Measurements from ENCODE around the gene RPUSD2.
"Not testable (repeated sequence)": the region's sequence is repeated elsewhere in the genome, so short reads cannot be mapped to it uniquely, and the experiment has no call there.

RPUSD2 gene

DNA sequence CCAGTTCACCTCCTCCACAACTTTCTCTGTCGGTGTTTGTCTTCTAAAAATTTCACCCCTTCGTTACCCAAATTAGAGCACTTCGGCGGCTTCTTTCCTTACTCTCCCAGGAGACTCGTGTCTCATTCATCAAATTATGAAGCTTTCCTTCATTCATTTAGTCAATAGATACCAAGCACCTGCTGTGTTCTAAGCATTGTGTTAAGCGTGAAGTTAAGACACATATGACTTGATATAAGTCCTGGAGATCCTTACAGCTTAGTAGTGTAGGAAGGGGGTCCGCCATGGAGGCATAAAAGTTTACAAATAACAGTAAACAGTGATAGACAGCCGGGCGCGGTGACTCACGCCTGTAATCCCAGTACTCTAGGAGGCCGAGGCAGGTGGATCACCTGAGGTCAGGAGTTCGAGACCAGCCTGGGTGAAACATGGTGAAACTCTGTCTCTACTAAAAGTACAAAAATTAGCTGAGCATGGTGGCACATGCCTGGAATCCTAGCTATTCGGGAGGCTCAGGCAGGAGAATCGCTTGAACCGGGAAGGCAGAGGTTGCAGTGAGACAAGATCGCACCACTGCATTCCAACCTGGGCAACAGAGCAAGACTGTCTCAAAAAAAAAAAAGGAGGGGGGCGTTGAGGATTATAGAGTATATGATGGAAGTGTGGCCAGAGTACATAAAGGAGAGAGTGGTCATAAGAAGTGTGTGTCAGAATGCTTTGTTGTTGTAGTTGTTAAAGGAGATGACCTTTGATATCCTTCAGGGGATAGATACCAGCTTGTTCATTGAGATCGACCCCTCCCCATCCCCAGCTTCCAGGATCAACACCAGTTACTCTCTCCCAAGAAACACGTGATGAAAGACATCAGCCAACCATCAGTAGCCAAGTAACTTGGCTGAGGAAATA, 3.5 kb upstream of the RPUSD2 start:
- DNase-seq (ENCODE audit: low spot score): no peak

DNA sequence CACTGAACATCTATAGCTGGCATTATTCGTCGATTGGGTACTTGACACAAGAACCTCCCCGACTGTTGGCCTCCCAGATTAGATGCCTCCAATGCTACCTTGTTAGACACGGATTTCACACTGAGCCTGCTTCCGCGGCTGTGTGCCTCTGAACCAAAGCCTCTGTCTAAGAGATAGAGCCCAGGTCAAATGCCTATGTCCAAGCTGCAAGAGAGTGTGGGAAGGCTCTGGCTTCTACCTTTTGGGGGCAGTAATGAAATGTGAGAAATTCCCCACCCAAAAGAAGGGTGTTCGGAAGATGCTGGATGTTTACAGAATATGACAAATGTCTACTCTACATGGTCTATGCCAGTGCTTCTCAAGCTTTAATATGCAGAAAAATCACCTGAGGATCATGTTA, 2.0 kb upstream of the RPUSD2 start:
- peak; percentile 36 for DNase-seq (ENCODE audit: low spot score)

DNA sequence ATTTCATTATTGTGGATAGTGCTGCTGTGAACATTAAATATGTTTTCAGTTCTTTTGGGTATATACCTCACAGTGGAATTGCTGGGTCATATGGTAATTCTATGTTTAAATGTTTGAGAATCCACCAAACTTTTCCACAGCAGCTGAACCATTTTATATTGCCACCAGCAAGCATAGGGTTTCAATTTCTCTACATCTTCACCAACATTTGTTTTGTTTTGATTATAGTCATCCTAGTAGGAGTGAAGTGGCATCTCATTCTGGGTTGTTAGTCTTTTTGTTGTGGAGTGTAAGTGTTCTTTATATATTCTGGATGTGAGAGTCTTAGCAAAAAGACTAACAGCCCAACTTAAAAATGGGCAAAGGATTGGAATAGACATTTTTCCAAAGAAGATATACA, 6.0 kb downstream of the RPUSD2 start:
- DNase-seq (ENCODE audit: low spot score): no peak

DNA sequence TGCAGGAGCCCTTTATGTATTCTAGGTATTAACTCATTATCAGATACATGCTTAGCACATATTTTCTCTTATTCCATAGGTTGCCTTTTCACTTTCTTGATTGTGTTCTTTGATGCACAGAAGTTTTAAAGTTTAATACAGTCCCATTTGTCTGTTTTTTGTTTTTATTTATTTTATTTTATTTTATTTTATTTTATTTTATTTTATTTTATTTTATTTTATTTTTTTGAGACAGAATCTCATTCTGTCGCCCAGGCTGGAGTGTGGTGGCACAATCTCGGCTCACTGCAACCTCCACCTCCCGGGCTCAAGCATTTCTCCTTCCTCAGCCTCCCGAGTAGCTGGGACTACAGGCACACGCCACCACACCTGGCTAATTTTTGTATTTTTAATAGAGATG, 7.8 kb downstream of the RPUSD2 start:
- not testable (repeated sequence) for DNase-seq (ENCODE audit: low spot score)

DNA sequence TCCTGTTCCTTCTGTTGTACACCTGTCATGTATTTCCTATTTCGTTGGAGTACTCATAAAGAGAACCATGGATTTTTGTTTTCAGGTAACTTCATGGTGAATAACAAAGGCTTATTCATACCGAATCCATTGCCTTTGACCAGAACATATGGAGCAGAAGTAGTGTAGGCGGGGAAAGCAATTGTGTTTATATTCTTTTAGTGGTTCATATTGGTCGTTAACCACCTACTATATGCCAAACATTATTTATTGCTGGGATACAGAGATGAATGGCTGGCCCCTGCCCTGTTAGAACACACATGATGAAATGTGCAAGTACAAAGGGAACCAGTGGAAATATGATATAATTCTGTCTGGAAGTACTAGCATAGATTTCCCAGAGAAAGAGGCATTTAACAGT, 9.8 kb downstream of the RPUSD2 start:
- DNase-seq (ENCODE audit: low spot score): no peak

DNA sequence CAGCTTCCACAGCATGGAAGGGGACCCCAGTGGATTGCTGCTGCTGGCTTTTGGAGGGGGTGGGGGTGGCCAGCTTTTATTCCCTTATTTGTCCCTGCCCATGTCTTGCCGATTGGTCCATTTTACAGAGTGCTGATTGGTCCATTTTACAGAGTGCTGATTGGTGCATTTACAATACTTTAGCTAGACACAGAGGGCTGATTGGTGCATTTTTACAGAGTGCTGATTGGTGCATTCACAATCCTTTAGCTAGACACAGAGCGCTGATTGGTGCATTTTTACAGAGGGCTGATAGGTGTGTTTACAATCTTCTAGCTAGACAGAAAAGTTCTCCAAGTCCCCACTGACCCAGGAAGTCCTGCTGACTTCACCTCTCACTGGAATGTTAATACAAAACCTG, 12.7 kb downstream of the RPUSD2 start:
- not testable (repeated sequence) for DNase-seq (ENCODE audit: low spot score)

DNA sequence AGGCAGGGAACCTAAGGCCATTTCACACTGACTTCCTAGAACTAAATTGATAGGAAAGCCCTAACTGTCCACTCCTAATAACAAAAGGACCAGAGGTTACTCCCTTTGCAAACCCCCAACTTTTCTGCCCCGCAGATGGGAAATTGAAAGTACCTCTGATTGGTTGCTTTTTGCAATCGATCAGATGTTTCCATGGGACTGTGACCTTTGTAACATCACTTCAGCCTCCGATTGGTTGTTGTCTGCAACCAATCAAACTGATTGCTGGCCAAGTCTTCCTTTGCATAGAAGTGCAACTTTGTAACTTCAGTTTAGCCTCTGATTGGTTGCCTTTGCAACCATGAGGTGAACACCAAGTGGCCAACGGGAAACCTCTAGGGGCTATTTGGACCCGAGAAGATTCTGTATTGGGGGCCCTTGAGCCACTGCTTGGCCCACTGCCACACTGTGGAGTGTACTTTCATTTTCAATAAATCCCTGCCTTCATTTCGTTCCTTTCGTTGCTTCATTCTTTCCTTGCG, 13.7 kb downstream of the RPUSD2 start:
- DNase-seq (ENCODE audit: low spot score): peak; percentile 46

DNA sequence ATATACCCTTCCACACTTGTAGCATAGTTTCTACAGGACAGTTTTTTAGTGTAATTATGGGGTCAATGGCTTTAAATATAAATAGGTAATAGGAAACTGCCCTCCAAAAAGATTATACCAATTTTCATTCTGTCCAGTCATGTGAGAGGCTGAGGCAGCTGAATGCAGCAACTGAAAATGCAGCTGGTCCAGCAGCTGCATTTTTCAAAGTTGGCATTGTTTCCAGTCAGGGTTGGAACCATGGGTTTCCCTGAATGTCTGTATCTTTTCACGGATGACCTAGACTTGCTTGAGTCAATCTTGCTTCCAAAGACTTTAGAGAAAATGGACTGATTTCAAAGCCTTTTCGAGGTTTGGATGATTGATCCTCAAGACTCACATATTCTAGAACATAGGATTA, 15.1 kb downstream of the RPUSD2 start:
- no peak for DNase-seq (ENCODE audit: low spot score)

DNA sequence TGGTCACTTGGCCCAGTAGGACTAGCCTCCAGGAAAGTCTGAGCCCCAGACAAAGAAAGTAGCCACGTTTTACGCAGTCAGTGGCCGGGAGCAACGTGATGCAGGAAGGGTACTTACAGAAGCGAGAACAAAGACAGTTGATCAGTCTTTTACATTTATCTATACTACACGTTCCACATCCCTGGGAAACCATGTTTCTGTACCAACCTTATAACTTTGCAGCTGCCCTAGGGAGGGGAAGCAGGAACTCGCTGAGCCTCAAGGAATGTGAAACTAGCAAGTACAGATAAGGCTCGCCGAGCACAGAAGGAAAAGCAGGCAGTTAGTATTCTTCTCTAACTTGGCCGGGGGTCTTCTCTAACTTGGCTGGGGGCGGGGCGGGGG, 21.6 kb downstream of the RPUSD2 start:
- no peak for DNase-seq (ENCODE audit: low spot score)

DNA sequence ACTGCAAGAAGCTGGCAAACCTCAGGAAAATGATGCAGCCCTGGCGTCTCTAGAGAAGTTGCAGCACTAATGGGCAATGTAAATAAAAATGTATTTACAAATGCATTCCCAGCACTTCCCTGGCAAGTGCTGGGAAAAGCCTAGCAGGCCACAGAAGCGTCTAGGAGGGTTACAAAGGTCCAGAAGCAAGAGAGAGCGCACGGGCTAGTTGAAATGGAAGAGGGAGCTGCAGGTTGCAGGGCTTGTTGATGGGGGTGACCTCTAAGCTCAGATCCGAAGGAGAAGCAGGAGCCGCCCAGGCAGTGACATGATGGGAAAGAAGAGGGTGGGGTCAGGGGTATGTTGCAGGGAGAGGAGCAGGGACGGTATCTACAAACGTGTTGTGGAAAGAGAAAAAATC, 22.3 kb downstream of the RPUSD2 start:
- no peak for DNase-seq (ENCODE audit: low spot score)

DNA sequence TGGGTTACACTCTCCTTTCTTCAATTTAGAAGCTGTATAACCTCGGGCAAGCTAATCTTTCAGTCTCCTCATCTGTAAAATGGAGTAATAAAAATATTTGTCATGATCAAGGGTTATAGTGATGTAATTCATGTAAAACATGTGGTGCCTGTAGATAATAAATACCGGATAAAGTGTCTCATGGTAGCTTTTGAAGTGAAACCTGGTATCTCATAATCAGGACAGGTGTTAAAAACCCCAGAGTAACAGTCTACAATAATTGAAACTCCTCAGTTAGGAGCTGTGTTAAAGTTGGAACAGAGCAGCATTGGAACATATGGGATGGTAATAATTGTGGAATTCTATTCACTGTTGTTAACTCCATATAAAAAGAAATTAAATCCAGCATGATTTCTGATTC, 24.1 kb downstream of the RPUSD2 start:
- no peak for DNase-seq (ENCODE audit: low spot score)

DNA sequence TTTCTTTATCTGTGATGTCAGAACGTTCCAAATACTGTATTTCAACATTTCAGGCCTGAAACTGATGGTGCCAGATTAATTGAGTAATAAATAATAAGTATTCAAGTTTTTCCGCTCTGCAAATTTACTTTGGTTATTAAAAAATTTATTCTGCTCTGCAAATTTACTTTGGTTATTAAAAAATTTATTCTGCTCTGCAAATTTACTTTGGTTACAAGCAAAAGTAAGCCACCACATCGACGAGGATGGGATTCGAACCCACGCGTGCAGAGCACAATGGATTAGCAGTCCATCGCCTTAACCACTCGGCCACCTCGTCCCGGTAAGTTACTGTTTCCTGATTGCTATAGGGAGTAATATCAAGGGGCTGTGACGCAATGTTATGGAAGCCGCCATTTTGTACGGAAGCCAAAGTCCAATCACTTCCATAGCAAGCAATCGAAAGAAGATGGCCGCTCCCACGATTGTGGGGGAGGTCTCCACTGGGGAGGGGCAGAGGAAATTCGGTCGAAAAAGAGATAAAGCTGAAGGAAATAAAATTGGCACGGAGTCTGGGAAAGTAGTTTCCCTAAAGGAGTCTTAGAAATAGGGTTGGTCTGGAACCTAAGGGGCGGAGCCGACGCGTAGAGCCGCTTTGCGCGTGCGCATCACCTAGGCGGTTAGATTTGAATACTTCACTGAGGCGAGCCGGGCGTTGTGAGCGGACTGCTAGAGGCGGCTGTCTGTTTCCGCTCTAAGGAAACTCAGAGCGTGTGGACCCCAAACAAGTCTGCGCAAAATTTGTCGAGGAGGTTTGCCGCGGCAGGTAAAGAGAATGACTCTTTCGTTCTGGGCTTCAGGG, 24.7 kb downstream of the RPUSD2 start, which contains the start of gene KNL1:
Gene KNL1 (plus strand): TSS at position 662 of the 841 bp plus-strand sequence. CDS start 8,683 bp downstream, outside the sequence.
- peak; percentile 58 for DNase-seq (ENCODE audit: low spot score)

DNA sequence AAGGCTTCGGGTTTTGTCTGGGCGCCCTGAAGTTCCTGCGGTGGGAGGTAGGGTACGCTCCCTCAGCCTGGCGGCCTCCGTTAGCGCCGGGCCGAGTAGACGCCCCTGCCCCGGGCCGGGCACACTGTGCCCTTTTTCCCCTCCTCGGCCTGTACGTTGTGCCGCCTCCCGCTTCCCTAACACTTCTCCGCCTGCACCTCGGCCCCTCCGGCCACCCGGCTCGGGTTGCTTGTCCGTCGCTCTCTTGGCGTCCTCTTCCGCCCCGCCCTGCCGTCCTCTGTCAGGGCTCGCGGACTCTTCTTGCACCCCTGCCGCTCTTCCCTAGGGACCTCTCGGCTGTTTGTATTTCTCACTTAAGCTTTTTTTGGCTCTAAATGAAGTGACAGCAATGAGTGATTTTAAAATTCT, 25.3 kb downstream of the RPUSD2 start:
- DNase-seq (ENCODE audit: low spot score): peak; percentile 29

DNA sequence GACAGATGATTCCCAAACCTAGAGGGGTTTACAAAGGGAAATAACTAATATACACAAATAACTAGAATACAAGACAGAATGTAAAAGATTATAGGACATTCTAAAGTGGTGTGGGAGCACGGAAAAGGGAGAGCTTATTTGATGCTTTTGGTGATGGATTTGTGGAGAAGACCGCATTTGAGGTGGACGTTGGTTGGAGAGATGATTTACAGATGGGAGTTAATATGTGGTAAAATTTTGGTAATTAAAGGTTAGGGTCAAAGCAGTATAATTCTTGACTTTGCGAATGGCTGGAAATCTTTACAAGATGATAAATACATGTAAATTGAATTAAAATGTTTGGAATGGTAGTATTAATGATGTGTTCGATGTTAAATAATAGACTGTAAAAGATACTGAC, 26.1 kb downstream of the RPUSD2 start:
- no peak for DNase-seq (ENCODE audit: low spot score)

DNA sequence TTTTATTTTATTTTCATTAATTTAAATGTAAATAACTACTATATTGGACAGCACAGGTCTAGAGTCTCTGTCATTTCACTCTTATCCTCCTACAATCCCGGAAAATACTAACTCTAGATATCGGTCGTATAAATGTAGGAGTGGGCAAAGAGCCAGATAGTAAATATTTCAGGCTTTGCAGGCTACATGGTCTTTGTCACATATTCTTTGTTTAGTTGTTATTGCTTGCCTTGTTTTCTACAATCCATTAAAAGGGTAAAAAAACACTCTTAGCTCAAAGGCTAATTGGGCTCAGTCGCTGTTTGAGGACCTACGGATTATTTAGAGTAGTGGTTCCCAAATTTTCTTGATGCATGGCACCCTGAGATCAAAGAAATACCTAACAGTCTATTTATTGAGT, 26.7 kb downstream of the RPUSD2 start:
- DNase-seq (ENCODE audit: low spot score): no peak

DNA sequence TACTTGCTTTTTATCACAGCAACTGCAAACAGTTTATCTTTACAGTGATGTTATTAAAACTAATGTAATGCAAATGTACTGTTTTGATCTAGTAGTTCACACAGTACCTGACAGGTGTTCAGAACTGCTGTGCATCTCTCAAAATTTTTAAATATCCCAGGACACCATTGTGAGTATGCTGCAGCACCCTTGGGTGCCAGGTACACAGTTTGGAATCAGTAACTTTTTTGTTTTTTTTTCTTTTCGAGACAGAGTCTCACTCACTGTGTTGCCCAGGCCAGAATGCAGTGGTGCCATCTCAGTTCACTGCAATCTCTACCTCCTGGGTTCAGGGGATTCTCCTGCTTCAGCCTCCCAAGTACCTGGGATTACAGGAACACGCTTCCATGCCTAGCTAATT, 27.9 kb downstream of the RPUSD2 start:
- no peak for DNase-seq (ENCODE audit: low spot score)

DNA sequence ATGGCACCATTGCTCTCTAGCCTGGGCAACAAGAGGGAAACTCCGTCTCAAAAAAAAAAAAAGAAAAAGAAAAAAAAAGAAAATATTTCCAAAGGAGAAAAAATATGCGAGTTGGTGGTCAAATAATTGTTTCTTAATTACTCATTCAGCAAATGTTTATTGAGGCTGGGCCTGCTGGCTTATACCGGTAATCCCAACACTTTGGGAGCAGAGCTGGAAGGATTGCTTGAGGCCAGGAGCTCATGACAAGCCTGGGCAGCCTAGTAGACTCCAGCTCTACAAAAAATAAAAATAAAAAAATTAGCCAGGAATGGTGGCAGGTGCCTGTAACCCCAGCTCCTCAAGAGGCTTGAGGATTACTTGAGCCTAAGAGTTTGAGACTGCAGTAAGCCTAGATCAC, 29.0 kb downstream of the RPUSD2 start:
- no peak for DNase-seq (ENCODE audit: low spot score)

DNA sequence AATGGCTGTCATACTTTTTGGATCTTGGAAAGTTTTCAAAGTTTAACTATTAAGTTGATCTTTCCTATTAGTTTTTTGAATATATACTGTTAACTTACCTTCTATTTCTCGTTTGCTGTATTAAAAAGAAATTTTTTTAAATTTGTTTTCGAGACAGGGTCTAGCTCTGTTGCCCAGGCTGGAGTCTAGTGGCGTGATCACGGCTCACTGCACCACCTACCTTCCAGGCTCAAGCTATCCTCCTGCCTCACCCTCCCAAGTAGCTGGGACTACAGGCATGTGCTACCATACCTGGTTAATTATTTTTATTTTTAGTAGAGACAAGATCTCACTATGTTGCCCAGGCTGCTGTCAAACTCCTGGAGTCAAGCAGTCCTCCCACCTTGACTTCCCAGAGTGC, 29.6 kb downstream of the RPUSD2 start:
- DNase-seq (ENCODE audit: low spot score): no peak

DNA sequence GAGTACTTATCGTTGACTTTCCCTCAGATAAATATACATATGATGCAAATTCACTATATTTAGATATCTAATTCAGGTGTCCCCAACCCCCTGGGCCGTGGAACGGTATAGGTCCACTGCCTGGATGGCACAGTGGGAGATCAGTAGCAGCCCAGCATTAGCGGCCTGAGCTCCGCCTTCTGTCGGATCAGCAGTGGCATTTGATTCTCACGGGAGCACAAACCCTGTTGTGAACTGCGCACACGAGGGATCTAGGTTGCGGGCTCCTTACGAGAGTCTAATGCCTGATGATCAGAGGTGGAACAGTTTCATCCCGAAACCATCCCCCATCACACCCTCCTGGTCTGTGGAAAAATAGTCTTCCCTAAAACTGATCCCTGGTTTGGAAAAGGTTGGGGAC, 31.9 kb downstream of the RPUSD2 start:
- DNase-seq (ENCODE audit: low spot score): no peak

DNA sequence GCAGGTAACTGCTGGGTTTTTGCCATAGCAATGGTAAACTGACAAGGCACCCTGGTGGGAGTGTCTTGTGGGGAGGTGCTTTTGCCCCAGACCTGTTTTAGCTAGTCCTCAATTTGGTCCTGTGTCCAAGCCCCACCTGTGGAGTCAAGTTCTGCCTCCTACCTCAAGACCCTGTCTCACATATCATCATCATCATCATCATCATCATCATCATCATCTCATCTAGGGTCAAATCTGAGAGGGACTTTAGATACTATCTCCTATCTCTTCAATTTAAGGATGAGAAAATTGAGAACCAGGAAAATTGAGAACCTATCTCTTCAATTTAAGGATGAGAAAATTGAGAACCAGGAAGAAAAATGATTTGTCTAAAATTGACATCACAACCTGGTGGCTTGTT, 34.8 kb downstream of the RPUSD2 start:
- DNase-seq (ENCODE audit: low spot score): no peak

DNA sequence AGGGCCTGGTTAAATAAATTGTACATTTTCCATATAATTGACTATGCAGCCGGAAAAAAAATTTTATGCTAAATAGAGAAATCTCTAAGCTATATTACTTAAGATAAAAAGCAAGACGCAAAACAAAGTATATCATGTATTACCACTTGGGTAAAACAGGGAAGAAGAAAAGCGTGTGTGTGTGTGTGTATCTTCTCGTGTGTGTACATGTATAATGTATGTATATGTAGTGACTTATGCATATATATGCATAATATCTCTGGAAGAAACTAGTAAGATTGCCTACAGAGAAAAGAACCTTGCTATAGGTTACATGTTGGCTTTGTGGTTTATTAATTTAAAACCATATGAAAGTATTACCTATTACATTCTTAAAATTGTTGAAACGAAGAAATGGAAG, 44.0 kb downstream of the RPUSD2 start:
- no peak for DNase-seq (ENCODE audit: low spot score)

DNA sequence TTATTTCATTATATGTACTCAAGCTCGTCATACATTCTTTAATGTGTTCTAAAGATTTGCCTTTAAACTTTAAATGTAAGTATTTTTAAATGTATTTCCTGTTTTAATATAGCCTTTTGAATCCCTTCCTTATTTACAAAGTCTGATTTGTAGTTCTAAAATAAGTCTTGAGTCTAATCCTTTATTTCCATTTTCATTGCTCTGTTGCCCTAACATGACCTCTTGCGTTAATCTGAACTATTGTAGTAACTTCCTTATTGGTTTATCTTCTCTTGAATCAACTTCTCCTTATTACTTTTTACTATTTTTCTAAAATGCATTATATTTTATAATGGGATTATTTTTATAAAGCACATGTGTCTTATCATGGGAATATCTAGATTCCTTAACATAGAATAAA, 48.9 kb downstream of the RPUSD2 start:
- no peak for DNase-seq (ENCODE audit: low spot score)

DNA sequence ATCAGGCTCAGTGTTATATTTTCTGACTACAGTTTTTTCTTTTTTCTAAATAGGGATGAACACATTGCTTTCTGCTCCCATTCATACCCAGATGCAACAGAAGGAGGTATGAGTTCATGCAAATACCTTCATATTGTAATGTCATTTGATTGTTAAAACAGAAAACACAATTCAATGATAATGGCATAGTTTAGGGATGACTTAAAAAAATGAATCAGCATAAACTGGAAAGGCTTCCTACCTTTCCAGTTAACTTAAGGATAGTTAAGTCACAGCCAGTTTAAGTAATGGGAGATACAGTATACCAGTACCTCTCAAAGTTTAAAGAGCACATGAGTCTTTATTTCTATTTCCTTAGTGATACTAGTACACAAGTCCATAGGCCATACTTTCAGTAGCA, 49.8 kb downstream of the RPUSD2 start:
- no peak for DNase-seq (ENCODE audit: low spot score)
